ENCODE results near the gene GCH1.
A peak's percentile ranks its signal among the peaks of the same experiment; 100 is the strongest.
"Not testable (repeated sequence)": the region's sequence is repeated elsewhere in the genome, so short reads cannot be mapped to it uniquely, and the experiment has no call there.

GCH1 gene

DNA sequence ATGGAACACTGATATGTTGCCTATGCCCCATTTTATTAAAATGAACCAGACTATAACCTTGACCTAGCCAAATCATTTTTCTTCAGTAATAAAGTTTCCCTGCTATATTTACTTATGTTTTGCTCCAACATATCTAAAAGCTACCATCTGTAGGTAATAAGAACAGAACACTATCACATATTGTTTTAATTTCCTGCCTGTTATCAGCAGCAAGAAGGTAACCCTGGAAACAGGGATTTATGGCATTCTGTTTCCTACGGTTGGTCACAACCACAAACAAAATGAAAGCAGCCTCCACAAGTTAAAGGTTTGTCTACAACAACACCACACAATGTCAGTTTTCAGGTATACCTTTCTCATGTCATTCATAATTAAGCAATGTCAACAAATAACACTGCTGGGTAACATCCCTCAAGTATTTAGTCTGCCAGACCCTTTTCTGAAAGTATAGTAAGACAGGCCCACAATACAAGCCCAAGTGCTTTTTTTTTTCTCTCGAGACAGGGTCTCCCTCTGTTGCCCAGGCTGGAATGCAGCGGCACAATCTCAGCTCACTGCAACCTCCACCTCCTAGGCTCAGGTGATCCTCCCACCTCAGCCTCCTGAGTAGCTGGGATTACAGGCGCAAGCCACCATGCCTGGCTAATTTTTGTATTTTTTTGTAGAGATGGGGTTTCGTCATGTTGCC is 25.5 kb downstream of the GCH1 start:
- TF ChIP-seq TARDBP (IDR thresholded peaks at IDR 0.05) (no peak), FOXK2 (IDR thresholded peaks at IDR 0.05) (no peak), ELF4 (IDR thresholded peaks at IDR 0.05) (no peak)
- ChIA-PET CTCF (interaction anchor here (0.7 kb wide), 1 partner anchor 22 kb away, joined by 6 read pairs; no protein-coding TSS in a partner anchor), POLR2A (no interaction called here)
- no peak for DNase-seq (ENCODE audit: extremely low spot score)

DNA sequence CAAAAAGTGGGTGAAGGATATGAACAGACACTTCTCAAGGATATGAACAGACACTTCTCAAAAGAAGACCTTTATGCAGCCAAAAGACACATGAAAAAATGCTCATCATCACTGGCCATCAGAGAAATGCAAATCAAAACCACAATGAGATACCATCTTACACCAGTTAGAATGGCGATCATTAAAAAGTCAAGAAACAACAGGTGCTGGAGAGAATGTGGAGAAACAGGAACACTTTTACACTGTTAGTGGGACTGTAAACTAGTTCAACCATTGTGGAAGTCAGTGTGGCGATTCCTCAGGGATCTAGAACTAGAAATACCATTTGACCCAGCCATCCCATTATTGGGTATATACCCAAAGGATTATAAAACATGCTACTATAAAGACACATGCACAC is 27.0 kb downstream of the GCH1 start:
- POLR2A ChIA-PET: not testable (repeated sequence)

GRCh38 chr14:54870154-54871090 is 32.2 kb downstream of the GCH1 start:
- ChIA-PET POLR2A (interaction anchor here (0.7 to 1.7 kb wide), 5 partner anchors 19 to 54 kb away, joined by 3 to 6 read pairs (median 3); partner anchors contain the start of gene GCH1), CTCF (interaction anchor here (0.6 kb wide), 2 partner anchors 48 to 263 kb away, joined by 3 to 4 read pairs; no protein-coding TSS in a partner anchor)
- not testable (repeated sequence) for DNase-seq (ENCODE audit: extremely low spot score)
- TF ChIP-seq FOXK2 (IDR thresholded peaks at IDR 0.05) (peak; percentile 72; the same call in 1 of the 2 replicates), ZNF384 (IDR thresholded peaks at IDR 0.05) (peak; percentile 95), L3MBTL2 (conservative IDR thresholded peaks at IDR 0.05) (peak; percentile 78; the same call in 1 of the 2 replicates)

More for the DNA sequence above, 27.0 kb downstream of the GCH1 start:
- CTCF ChIA-PET; DNase-seq (ENCODE audit: extremely low spot score): not testable (repeated sequence)

- POLR2A ChIA-PET: no interaction called here
- no peak for DNase-seq (ENCODE audit: extremely low spot score)
- CTCF ChIA-PET: no interaction called here
- TF ChIP-seq, protein P1, sequence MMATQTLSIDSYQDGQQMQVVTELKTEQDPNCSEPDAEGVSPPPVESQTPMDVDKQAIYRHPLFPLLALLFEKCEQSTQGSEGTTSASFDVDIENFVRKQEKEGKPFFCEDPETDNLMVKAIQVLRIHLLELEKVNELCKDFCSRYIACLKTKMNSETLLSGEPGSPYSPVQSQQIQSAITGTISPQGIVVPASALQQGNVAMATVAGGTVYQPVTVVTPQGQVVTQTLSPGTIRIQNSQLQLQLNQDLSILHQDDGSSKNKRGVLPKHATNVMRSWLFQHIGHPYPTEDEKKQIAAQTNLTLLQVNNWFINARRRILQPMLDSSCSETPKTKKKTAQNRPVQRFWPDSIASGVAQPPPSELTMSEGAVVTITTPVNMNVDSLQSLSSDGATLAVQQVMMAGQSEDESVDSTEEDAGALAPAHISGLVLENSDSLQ (IDR thresholded peaks at IDR 0.05): no peak
- TF ChIP-seq ARNT (IDR thresholded peaks at IDR 0.05) (no peak), LEF1 (IDR thresholded peaks at IDR 0.05; ENCODE audit: borderline replicate concordance) (no peak), L3MBTL2 (conservative IDR thresholded peaks at IDR 0.05) (no peak), FOXA1 (IDR thresholded peaks at IDR 0.05) (no peak), FOXK2 (IDR thresholded peaks at IDR 0.05) (no peak), TARDBP (IDR thresholded peaks at IDR 0.05) (no peak), FOXM1 (IDR thresholded peaks at IDR 0.05; ENCODE audit: borderline replicate concordance) (no peak), SUZ12 (IDR thresholded peaks at IDR 0.05) (no peak), BHLHE40 (IDR thresholded peaks at IDR 0.05; ENCODE audit: borderline replicate concordance) (no peak), SP1 (IDR thresholded peaks at IDR 0.05) (no peak), HDGF (IDR thresholded peaks at IDR 0.05; ENCODE audit: borderline replicate concordance) (no peak), CTBP1 (IDR thresholded peaks at IDR 0.05; ENCODE audit: borderline replicate concordance) (no peak), ELF4 (IDR thresholded peaks at IDR 0.05) (no peak), NFRKB (IDR thresholded peaks at IDR 0.05) (no peak), ZNF384 (IDR thresholded peaks at IDR 0.05) (no peak)
Observed at GRCh38 chr14:54867011-54867410, 35.6 kb downstream of the GCH1 start.

- TF ChIP-seq BHLHE40 (IDR thresholded peaks at IDR 0.05; ENCODE audit: borderline replicate concordance) (no peak), FOXM1 (IDR thresholded peaks at IDR 0.05; ENCODE audit: borderline replicate concordance) (no peak), ELF4 (IDR thresholded peaks at IDR 0.05) (no peak), SUZ12 (IDR thresholded peaks at IDR 0.05) (no peak), ZNF384 (IDR thresholded peaks at IDR 0.05) (no peak), CTBP1 (IDR thresholded peaks at IDR 0.05; ENCODE audit: borderline replicate concordance) (no peak), FOXK2 (IDR thresholded peaks at IDR 0.05) (no peak), L3MBTL2 (conservative IDR thresholded peaks at IDR 0.05) (no peak), NFRKB (IDR thresholded peaks at IDR 0.05) (no peak), SP1 (IDR thresholded peaks at IDR 0.05) (no peak), HDGF (IDR thresholded peaks at IDR 0.05; ENCODE audit: borderline replicate concordance) (no peak), TARDBP (IDR thresholded peaks at IDR 0.05) (no peak), ARNT (IDR thresholded peaks at IDR 0.05) (no peak)
- TF ChIP-seq, protein P1 (IDR thresholded peaks at IDR 0.05): no peak
- DNase-seq (ENCODE audit: extremely low spot score): no peak
- ChIA-PET POLR2A (no interaction called here), CTCF (no interaction called here)
Observed at GRCh38 chr14:54866588-54866987, 36.0 kb downstream of the GCH1 start.

DNA sequence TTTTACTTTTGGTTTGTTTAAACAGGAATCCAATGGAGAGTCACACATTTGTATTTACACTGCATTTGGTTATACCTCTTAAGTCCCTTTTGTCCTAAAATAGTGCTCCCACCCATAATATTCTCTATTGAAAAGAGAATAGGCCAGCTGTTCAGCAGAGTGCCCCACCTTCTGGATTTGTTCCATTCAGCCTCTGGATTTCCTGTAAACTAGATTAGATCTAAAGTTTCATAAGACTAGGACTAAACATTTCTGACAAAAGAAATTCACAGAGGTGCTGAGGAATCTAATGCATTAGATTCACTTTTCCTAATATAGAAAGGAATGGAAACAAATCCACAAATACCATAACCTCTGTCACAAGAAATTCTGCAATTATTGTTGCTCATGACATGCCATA is 38.1 kb downstream of the GCH1 start:
- DNase-seq (ENCODE audit: extremely low spot score): no peak
- CTCF ChIA-PET: no interaction called here
- TF ChIP-seq ELF4 (IDR thresholded peaks at IDR 0.05) (no peak), FOXK2 (IDR thresholded peaks at IDR 0.05) (no peak), FOXA1 (IDR thresholded peaks at IDR 0.05) (no peak), ARNT (IDR thresholded peaks at IDR 0.05) (no peak), NFRKB (IDR thresholded peaks at IDR 0.05) (no peak)
- TF ChIP-seq, protein P1 (IDR thresholded peaks at IDR 0.05): no peak
- POLR2A ChIA-PET: no interaction called here
